AG09319 (cell line): Measurements from ENCODE around the gene LRRC4C.

Source experiments
- DNase-seq: peaks from one replicate; pipeline ENCODE4 v3.0.0-alpha.2; 2010; ENCODE audit warnings: low read depth; ENCODE audit errors: extremely low read depth
- CTCF ChIP-seq: IDR thresholded peaks from 2 replicates; pipeline ENCODE4 v1.5.1; 2011; ENCODE audit warnings: low read depth, mild to moderate bottlenecking, inconsistent platforms, low read length, moderate library complexity

LRRC4C gene

GRCh38 chr11:40376331-40376730, 1083.1 kb downstream of the LRRC4C start:
- DNase-seq = no peak

GRCh38 chr11:40370821-40371616, 1088.4 kb downstream of the LRRC4C start:
- DNase-seq = no peak
- no peak for TF ChIP-seq CTCF

More at GRCh38 chr11:40376331-40376730, 1083.1 kb downstream of the LRRC4C start:
- no peak for TF ChIP-seq CTCF

- TF ChIP-seq CTCF = no peak
- no peak for DNase-seq
These were observed 1099.2 kb downstream of the LRRC4C start for GRCh38 chr11:40360206-40360798.

GRCh38 chr11:40354121-40354520, 1105.3 kb downstream of the LRRC4C start:
- no peak for DNase-seq
- TF ChIP-seq CTCF = no peak

- no peak for TF ChIP-seq CTCF
- no peak for DNase-seq
These were observed 1118.5 kb downstream of the LRRC4C start for GRCh38 chr11:40340911-40341310.

GRCh38 chr11:40338739-40339138, 1120.7 kb downstream of the LRRC4C start:
- DNase-seq = no peak
- TF ChIP-seq CTCF = no peak

- TF ChIP-seq CTCF = no peak
- no peak for DNase-seq
These were observed 1121.4 kb downstream of the LRRC4C start for GRCh38 chr11:40338062-40338461.
